ENCODE data around the gene CAMK2N1.

The CAMK2N1 gene

GRCh38 chr1:20448671-20449071 is 37.3 kb downstream of the CAMK2N1 start:
- in situ Hi-C loops (cut with MboI; ENCODE audit: low sequenced_read_pairs) = no loop called here

GRCh38 chr1:20447794-20448193 is 38.2 kb downstream of the CAMK2N1 start:
- in situ Hi-C loops (cut with MboI; ENCODE audit: low sequenced_read_pairs) = no loop called here

- in situ Hi-C loops (cut with MboI; ENCODE audit: low sequenced_read_pairs) = no loop called here
Observed at GRCh38 chr1:20446796-20447195, 39.2 kb downstream of the CAMK2N1 start.

GRCh38 chr1:20445956-20446355 is 40.1 kb downstream of the CAMK2N1 start:
- in situ Hi-C loops (cut with MboI; ENCODE audit: low sequenced_read_pairs) = no loop called here

- in situ Hi-C loops (cut with MboI; ENCODE audit: low sequenced_read_pairs) = no loop called here
Observed at GRCh38 chr1:20443703-20444586, 42.1 kb downstream of the CAMK2N1 start.

- in situ Hi-C loops (cut with MboI; ENCODE audit: low sequenced_read_pairs) = no loop called here
Observed at GRCh38 chr1:20442920-20443625, 42.9 kb downstream of the CAMK2N1 start.

GRCh38 chr1:20440785-20441200 is 45.2 kb downstream of the CAMK2N1 start:
- in situ Hi-C loops (cut with MboI; ENCODE audit: low sequenced_read_pairs) = no loop called here

- in situ Hi-C loops (cut with MboI; ENCODE audit: low sequenced_read_pairs) = no loop called here
Observed at GRCh38 chr1:20439282-20439681, 46.7 kb downstream of the CAMK2N1 start.

- in situ Hi-C loops (cut with MboI; ENCODE audit: low sequenced_read_pairs) = no loop called here
Observed at GRCh38 chr1:20437640-20438039, 48.4 kb downstream of the CAMK2N1 start.

- in situ Hi-C loops (cut with MboI; ENCODE audit: low sequenced_read_pairs) = no loop called here
Observed at GRCh38 chr1:20432891-20433290, 53.1 kb downstream of the CAMK2N1 start.

Data from hTERT RPE-1 (cell line).